GM23338 (cell line): Measurements from ENCODE around the gene MBLAC1. TPM values are rescaled to one million over a fixed set of nuclear protein-coding genes. Genes with fewer than 3 reads are reported as not detected.

Experiments
- CREB1 ChIP-seq: fragments of 250-450 bp; sonication (Bioruptor Pico); IDR thresholded peaks from 2 replicates; pipeline ENCODE4 v1.5.0; 2020; ENCODE audit warnings: low read depth, mild to moderate bottlenecking, moderate library complexity
- CTCF ChIP-seq, 2 experiments: fragments of 200-600 bp in 1 of 2; sonication (generic) in 1 of 2; conservative IDR thresholded peaks; 2 replicates each; pipeline versions ENCODE4 v1.5.1 to v1.6.1; 2016 to 2017; ENCODE audit warnings: antibody characterized with exemption in 2 of 2, low read depth in 2 of 2, mild to moderate bottlenecking in 2 of 2, moderate library complexity in 1 of 2
- ETS1 ChIP-seq: IDR thresholded peaks from 2 replicates; pipeline ENCODE4 v1.6.1; 2016; ENCODE audit warnings: antibody characterized with exemption
- EZH2 ChIP-seq: fragments of 200-600 bp; sonication (generic); IDR thresholded peaks from one replicate; pipeline ENCODE4 v1.8.0; 2017; ENCODE audit warnings: antibody characterized with exemption, mild to moderate bottlenecking, low read depth; ENCODE audit not compliant: unreplicated experiment
- JUNB ChIP-seq: IDR thresholded peaks from one replicate; pipeline ENCODE4 v1.6.1; 2016; ENCODE audit warnings: antibody characterized with exemption; ENCODE audit not compliant: unreplicated experiment
- REST ChIP-seq: IDR thresholded peaks from one replicate; pipeline ENCODE4 v1.6.1; 2018; ENCODE audit warnings: antibody characterized with exemption; ENCODE audit not compliant: unreplicated experiment
- STAT1 ChIP-seq: IDR thresholded peaks from one replicate; pipeline ENCODE4 v1.6.1; 2016; ENCODE audit warnings: antibody characterized with exemption; ENCODE audit not compliant: unreplicated experiment
- ZNF114 ChIP-seq: fragments of 250-450 bp; sonication (Bioruptor Pico); IDR thresholded peaks from 2 replicates; pipeline ENCODE4 v1.5.0; 2020; ENCODE audit warnings: mild to moderate bottlenecking, moderate library complexity
- ZNF331 ChIP-seq: fragments of 250-450 bp; sonication (Bioruptor Pico); IDR thresholded peaks from 2 replicates; pipeline ENCODE4 v1.5.0; 2020; ENCODE audit warnings: low read depth, mild to moderate bottlenecking, moderate library complexity
- ZNF462 ChIP-seq: fragments of 250-450 bp; sonication (Bioruptor Pico); IDR thresholded peaks from 2 replicates; pipeline ENCODE4 v1.5.0; 2020; ENCODE audit warnings: mild to moderate bottlenecking, moderate library complexity
- polyA plus RNA-seq: library from polyadenylated mRNA; unstranded; fragments of >200 nt; fragmentation: Nextera tagmentation; extraction: Ambion mirVana; gene quantifications from 2 replicates; pipeline ENCODE4 v1.2.1, GENCODE V29; 2016
- total RNA-seq: library from RNA; depleted of rRNA; stranded (reverse); fragments of >200 nt; shearing (Covaris generic); gene quantifications from 2 replicates; pipeline ENCODE4 v1.2.3, GENCODE V29; 2014

MBLAC1 gene
- total and polyA plus RNA-seq, 2 experiments from 2014 or later, result 2.7 to 5.7 TPM

- TF ChIP-seq ZNF462 (CRISPR knock-in tag) (no peak), ETS1 (no peak), ZNF114 (CRISPR knock-in tag) (no peak), STAT1 (no peak), CTCF (conservative IDR thresholded peaks at IDR 0.05; ENCODE audit: low read depth in 2 of 2) (no peak), JUNB (no peak), CREB1 (CRISPR knock-in tag) (no peak), ZNF331 (CRISPR knock-in tag) (no peak), EZH2 (no peak), REST (no peak)
Measured at GRCh38 chr7:100080907-100081534, 45.7 kb upstream of the MBLAC1 start (continued).
